ENCODE data around the gene HBM. TPM values are rescaled to one million over a fixed set of nuclear protein-coding genes. Genes with fewer than 3 reads are reported as not detected.
"Not testable (repeated sequence)": the region's sequence is repeated elsewhere in the genome, so short reads cannot be mapped to it uniquely, and the experiment has no call there.

HBM gene
- total RNA-seq, 1 experiment from 2014 or later, result not detected

DNA sequence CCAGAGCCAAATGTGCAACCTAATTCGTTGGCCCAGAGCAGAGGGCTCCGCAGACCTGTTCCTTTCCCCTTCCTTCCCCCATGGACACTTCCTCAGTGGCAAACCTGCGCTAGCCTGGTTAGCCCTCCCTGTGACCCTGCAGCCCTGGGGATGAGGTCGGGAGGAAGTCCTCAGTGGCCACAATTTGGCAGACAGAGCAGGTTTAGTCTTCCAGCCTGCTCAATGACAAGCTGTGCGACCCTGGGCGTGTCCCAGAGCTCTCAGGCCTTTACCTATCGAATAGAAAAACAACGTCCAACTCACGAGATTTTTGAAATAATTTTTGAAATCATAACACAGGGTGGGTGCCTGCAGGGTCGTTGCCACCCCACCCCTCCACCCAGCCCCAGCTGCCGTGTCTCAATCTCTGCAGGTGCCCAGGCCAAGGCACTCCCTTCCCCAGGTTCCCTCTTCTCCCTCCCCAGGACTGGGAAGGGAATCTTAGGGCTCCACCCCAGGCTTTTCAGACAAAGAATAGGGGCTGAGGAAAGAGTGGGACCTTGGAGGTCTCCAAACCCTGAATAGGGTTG lies 1.4 kb downstream of the HBM start:
- Histone ChIP-seq H3K9me2 (replicated peaks; ENCODE audit: insufficient read depth, low read length) (no peaks in the 10 kb centered on the region), H2AFZ (ENCODE audit: low read length) (no peak overlapping the region), H3K4me3 (ENCODE audit: low read length) (no peak overlapping the region), H3K27ac (ENCODE audit: low read length) (no peak overlapping the region), H3K27me3 (ENCODE audit: low read length) (no peaks in the 10 kb centered on the region), H3K79me2 (ENCODE audit: low read length) (no peaks in the 10 kb centered on the region), H3K9ac (ENCODE audit: low read length) (no peak overlapping the region), H3K4me2 (ENCODE audit: low read depth, low read length, poor library complexity, severe bottlenecking) (no peak overlapping the region), H3K36me3 (ENCODE audit: insufficient read depth, low read length) (no peaks in the 10 kb centered on the region), H3K4me1 (ENCODE audit: low read length) (no peaks in the 10 kb centered on the region), H4K20me1 (ENCODE audit: insufficient read depth, low read depth, low read length) (no peaks in the 10 kb centered on the region), H3K9me3 (ENCODE audit: low read length) (no peaks in the 10 kb centered on the region)
- DNase-seq, result no peak

DNA sequence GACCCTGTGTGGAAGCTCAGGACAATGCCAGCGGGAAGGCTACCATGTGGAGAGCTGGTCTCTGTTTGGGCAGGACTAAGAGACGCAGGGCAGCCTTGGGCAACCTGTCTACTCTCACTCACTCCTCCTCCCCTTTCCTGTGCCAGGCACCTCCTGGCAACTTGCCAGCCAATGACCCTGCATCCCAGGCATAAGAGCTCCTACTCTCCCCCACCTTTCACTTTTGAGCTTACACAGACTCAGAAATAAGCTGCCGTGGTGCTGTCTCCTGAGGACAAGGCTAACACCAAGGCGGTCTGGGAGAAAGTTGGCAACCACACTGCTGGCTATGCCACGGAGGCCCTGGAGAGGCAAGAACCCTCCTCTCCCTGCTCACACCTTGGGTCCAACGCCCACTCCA lies 2.6 kb downstream of the HBM start:
- no peak overlapping the region for H3K27ac ChIP-seq (ENCODE audit: low read length)
- no peak overlapping the region for H3K4me2 ChIP-seq (ENCODE audit: low read depth, low read length, poor library complexity, severe bottlenecking)
- no peak overlapping the region for H3K4me3 ChIP-seq (ENCODE audit: low read length)
- no peaks in the 10 kb centered on the region for H3K9me2 ChIP-seq (replicated peaks; ENCODE audit: insufficient read depth, low read length)
- no peaks in the 10 kb centered on the region for H4K20me1 ChIP-seq (ENCODE audit: insufficient read depth, low read depth, low read length)
- no peak overlapping the region for H2AFZ ChIP-seq (ENCODE audit: low read length)
- H3K36me3 ChIP-seq (ENCODE audit: insufficient read depth, low read length), result no peaks in the 10 kb centered on the region
- H3K9ac ChIP-seq (ENCODE audit: low read length), result no peak overlapping the region
- H3K79me2 ChIP-seq (ENCODE audit: low read length), result no peaks in the 10 kb centered on the region
- H3K27me3 ChIP-seq (ENCODE audit: low read length), result no peaks in the 10 kb centered on the region
- no peak for DNase-seq
- no peaks in the 10 kb centered on the region for H3K9me3 ChIP-seq (ENCODE audit: low read length)
- H3K4me1 ChIP-seq (ENCODE audit: low read length), result no peaks in the 10 kb centered on the region

- Histone ChIP-seq H3K27me3 (ENCODE audit: low read length) (no peaks in the 10 kb centered on the region), H4K20me1 (ENCODE audit: insufficient read depth, low read depth, low read length) (no peaks in the 10 kb centered on the region), H2AFZ (ENCODE audit: low read length) (no peak overlapping the region), H3K9me3 (ENCODE audit: low read length) (no peaks in the 10 kb centered on the region), H3K27ac (ENCODE audit: low read length) (no peak overlapping the region), H3K79me2 (ENCODE audit: low read length) (no peaks in the 10 kb centered on the region), H3K4me2 (ENCODE audit: low read depth, low read length, poor library complexity, severe bottlenecking) (no peak overlapping the region), H3K9me2 (replicated peaks; ENCODE audit: insufficient read depth, low read length) (no peaks in the 10 kb centered on the region), H3K4me1 (ENCODE audit: low read length) (no peaks in the 10 kb centered on the region), H3K4me3 (ENCODE audit: low read length) (no peak overlapping the region), H3K36me3 (ENCODE audit: insufficient read depth, low read length) (no peaks in the 10 kb centered on the region), H3K9ac (ENCODE audit: low read length) (no peak overlapping the region)
- no peak for DNase-seq
These were observed 3.2 kb downstream of the HBM start for GRCh38 chr16:169014-169413.

- H3K79me2 ChIP-seq (ENCODE audit: low read length); H3K27me3 ChIP-seq (ENCODE audit: low read length); H3K4me3 ChIP-seq (ENCODE audit: low read length); H3K36me3 ChIP-seq (ENCODE audit: insufficient read depth, low read length); H3K9me3 ChIP-seq (ENCODE audit: low read length); H3K4me1 ChIP-seq (ENCODE audit: low read length); H3K27ac ChIP-seq (ENCODE audit: low read length); H3K4me2 ChIP-seq (ENCODE audit: low read depth, low read length, poor library complexity, severe bottlenecking); H2AFZ ChIP-seq (ENCODE audit: low read length); H3K9ac ChIP-seq (ENCODE audit: low read length); DNase-seq; H4K20me1 ChIP-seq (ENCODE audit: insufficient read depth, low read depth, low read length); H3K9me2 ChIP-seq (replicated peaks; ENCODE audit: insufficient read depth, low read length): not testable (repeated sequence)
These were observed 4.3 kb downstream of the HBM start for GRCh38 chr16:170088-170507.

DNA sequence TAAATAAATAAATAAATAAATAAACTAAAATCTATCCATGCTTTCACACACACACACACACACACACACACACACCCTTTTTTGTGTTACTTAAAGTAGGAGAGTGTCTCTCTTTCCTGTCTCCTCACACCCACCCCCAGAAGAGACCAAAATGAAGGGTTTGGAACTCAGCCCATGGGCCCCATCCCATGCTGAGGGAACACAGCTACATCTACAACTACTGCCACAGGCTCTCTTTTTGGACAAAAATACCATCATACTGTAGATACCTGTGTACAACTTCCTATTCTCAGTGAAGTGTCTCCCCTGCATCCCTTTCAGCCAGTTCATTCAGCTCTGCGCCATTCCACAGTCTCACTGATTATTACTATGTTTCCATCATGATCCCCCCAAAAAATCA lies 5.0 kb downstream of the HBM start:
- H3K36me3 ChIP-seq (ENCODE audit: insufficient read depth, low read length), result no peaks in the 10 kb centered on the region
- no peak overlapping the region for H2AFZ ChIP-seq (ENCODE audit: low read length)
- H3K79me2 ChIP-seq (ENCODE audit: low read length), result no peaks in the 10 kb centered on the region
- no peaks in the 10 kb centered on the region for H3K27me3 ChIP-seq (ENCODE audit: low read length)
- DNase-seq, result no peak
- H3K4me3 ChIP-seq (ENCODE audit: low read length), result no peak overlapping the region
- H3K9me3 ChIP-seq (ENCODE audit: low read length), result no peaks in the 10 kb centered on the region
- no peak overlapping the region for H3K27ac ChIP-seq (ENCODE audit: low read length)
- H4K20me1 ChIP-seq (ENCODE audit: insufficient read depth, low read depth, low read length), result no peaks in the 10 kb centered on the region
- no peak overlapping the region for H3K9ac ChIP-seq (ENCODE audit: low read length)
- no peaks in the 10 kb centered on the region for H3K9me2 ChIP-seq (replicated peaks; ENCODE audit: insufficient read depth, low read length)
- no peaks in the 10 kb centered on the region for H3K4me1 ChIP-seq (ENCODE audit: low read length)
- H3K4me2 ChIP-seq (ENCODE audit: low read depth, low read length, poor library complexity, severe bottlenecking), result no peak overlapping the region

GRCh38 chr16:172374-172941 lies 6.7 kb downstream of the HBM start, which contains the start of gene HBA2:
Gene HBA2, plus strand, starts transcription at chr16:172876. Its CDS starts 37 bp downstream, at chr16:172913.
- H4K20me1 ChIP-seq (ENCODE audit: insufficient read depth, low read depth, low read length); DNase-seq; H3K36me3 ChIP-seq (ENCODE audit: insufficient read depth, low read length); H3K27ac ChIP-seq (ENCODE audit: low read length); H3K27me3 ChIP-seq (ENCODE audit: low read length); H2AFZ ChIP-seq (ENCODE audit: low read length); H3K9me2 ChIP-seq (replicated peaks; ENCODE audit: insufficient read depth, low read length); H3K9ac ChIP-seq (ENCODE audit: low read length); H3K4me1 ChIP-seq (ENCODE audit: low read length); H3K4me2 ChIP-seq (ENCODE audit: low read depth, low read length, poor library complexity, severe bottlenecking); H3K4me3 ChIP-seq (ENCODE audit: low read length); H3K79me2 ChIP-seq (ENCODE audit: low read length); H3K9me3 ChIP-seq (ENCODE audit: low read length): not testable (repeated sequence)

DNA sequence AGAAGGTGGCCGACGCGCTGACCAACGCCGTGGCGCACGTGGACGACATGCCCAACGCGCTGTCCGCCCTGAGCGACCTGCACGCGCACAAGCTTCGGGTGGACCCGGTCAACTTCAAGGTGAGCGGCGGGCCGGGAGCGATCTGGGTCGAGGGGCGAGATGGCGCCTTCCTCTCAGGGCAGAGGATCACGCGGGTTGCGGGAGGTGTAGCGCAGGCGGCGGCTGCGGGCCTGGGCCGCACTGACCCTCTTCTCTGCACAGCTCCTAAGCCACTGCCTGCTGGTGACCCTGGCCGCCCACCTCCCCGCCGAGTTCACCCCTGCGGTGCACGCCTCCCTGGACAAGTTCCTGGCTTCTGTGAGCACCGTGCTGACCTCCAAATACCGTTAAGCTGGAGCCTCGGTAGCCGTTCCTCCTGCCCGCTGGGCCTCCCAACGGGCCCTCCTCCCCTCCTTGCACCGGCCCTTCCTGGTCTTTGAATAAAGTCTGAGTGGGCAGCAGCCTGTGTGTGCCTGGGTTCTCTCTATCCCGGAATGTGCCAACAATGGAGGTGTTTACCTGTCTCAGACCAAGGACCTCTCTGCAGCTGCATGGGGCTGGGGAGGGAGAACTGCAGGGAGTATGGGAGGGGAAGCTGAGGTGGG lies 7.6 kb downstream of the HBM start:
- H3K4me1 ChIP-seq (ENCODE audit: low read length); H3K9me2 ChIP-seq (replicated peaks; ENCODE audit: insufficient read depth, low read length); H4K20me1 ChIP-seq (ENCODE audit: insufficient read depth, low read depth, low read length); DNase-seq; H3K9ac ChIP-seq (ENCODE audit: low read length); H3K4me2 ChIP-seq (ENCODE audit: low read depth, low read length, poor library complexity, severe bottlenecking); H3K36me3 ChIP-seq (ENCODE audit: insufficient read depth, low read length); H3K79me2 ChIP-seq (ENCODE audit: low read length); H3K27me3 ChIP-seq (ENCODE audit: low read length); H2AFZ ChIP-seq (ENCODE audit: low read length); H3K4me3 ChIP-seq (ENCODE audit: low read length); H3K9me3 ChIP-seq (ENCODE audit: low read length); H3K27ac ChIP-seq (ENCODE audit: low read length): not testable (repeated sequence)

DNA sequence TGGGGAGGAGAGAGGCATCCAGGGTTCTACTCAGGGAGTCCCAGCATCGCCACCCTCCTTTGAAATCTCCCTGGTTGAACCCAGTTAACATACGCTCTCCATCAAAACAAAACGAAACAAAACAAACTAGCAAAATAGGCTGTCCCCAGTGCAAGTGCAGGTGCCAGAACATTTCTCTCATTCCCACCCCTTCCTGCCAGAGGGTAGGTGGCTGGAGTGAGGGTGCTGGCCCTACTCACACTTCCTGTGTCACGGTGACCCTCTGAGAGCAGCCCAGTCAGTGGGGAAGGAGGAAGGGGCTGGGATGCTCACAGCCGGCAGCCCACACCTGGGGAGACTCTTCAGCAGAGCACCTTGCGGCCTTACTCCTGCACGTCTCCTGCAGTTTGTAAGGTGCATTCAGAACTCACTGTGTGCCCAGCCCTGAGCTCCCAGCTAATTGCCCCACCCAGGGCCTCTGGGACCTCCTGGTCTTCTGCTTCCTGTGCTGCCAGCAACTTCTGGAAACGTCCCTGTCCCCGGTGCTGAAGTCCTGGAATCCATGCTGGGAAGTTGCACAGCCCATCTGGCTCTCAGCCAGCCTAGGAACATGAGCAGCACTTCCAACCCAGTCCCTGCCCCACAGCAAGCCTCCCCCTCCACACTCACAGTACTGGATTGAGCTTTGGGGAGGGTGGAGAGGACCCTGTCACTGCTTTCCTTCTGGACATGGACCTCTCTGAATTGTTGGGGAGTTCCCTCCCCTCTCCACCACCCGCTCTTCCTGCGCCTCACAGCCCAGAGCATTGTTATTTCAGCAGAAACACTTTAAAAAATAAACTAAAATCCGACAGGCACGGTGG lies 8.4 kb downstream of the HBM start:
- not testable (repeated sequence) for DNase-seq; H2AFZ ChIP-seq (ENCODE audit: low read length); H3K27me3 ChIP-seq (ENCODE audit: low read length); H3K9me2 ChIP-seq (replicated peaks; ENCODE audit: insufficient read depth, low read length); H3K79me2 ChIP-seq (ENCODE audit: low read length); H3K27ac ChIP-seq (ENCODE audit: low read length); H3K4me2 ChIP-seq (ENCODE audit: low read depth, low read length, poor library complexity, severe bottlenecking); H3K36me3 ChIP-seq (ENCODE audit: insufficient read depth, low read length); H4K20me1 ChIP-seq (ENCODE audit: insufficient read depth, low read depth, low read length); H3K4me3 ChIP-seq (ENCODE audit: low read length); H3K9ac ChIP-seq (ENCODE audit: low read length); H3K4me1 ChIP-seq (ENCODE audit: low read length); H3K9me3 ChIP-seq (ENCODE audit: low read length)
